CD14-positive monocyte (primary cell): Measurements from ENCODE around the gene KCNT2. TPM values are rescaled to one million over a fixed set of nuclear protein-coding genes. Genes with fewer than 3 reads are reported as not detected.

Source experiments
- DNase-seq, 3 donors: peaks; one replicate each; pipeline ENCODE4 v3.0.0-alpha.2; 2011 to 2022
- H2AFZ ChIP-seq: 2 replicates; pipeline ENCODE4 v1.6.0; 2012; ENCODE audit warnings: mild to moderate bottlenecking, low read depth, low read length, inconsistent platforms; ENCODE audit not compliant: insufficient read depth, poor library complexity, severe bottlenecking
- H3K27ac ChIP-seq, 2 donors: 1 replicate in 1 of 2; 2 replicates in 1 of 2; pipeline ENCODE4 v1.5.1; 2012 to 2013; ENCODE audit warnings: low read length in 2 of 2, control low read depth in 1 of 2, inconsistent platforms in 1 of 2, low read depth in 1 of 2, mild to moderate bottlenecking in 1 of 2
- H3K27me3 ChIP-seq, 2 donors: one replicate each; pipeline versions ENCODE4 v1.6.0 to v1.6.1; 2011 to 2013; ENCODE audit warnings: low read length in 2 of 2; ENCODE audit not compliant: control insufficient read depth in 2 of 2, insufficient read depth in 2 of 2
- H3K36me3 ChIP-seq, 2 donors: replicated peaks in 1 of 2; 1 replicate in 1 of 2; 2 replicates in 1 of 2; pipeline versions ENCODE4 v1.5.1 to v1.6.1; 2012 to 2013; ENCODE audit warnings: low read length in 2 of 2, control low read depth in 1 of 2, inconsistent platforms in 1 of 2, mild to moderate bottlenecking in 1 of 2; ENCODE audit not compliant: insufficient read depth in 2 of 2, control insufficient read depth in 1 of 2
- H3K4me1 ChIP-seq, 2 donors: 1 replicate in 1 of 2; 2 replicates in 1 of 2; pipeline versions ENCODE4 v1.5.1 to v1.6.1; 2012 to 2013; ENCODE audit warnings: low read length in 2 of 2, control low read depth in 1 of 2, inconsistent platforms in 1 of 2, mild to moderate bottlenecking in 1 of 2, moderate library complexity in 1 of 2; ENCODE audit not compliant: insufficient read depth in 2 of 2, control insufficient read depth in 1 of 2
- H3K4me2 ChIP-seq: replicated peaks from 2 replicates; pipeline ENCODE3; 2012; ENCODE audit warnings: low read length, moderate library complexity, mild to moderate bottlenecking; ENCODE audit not compliant: poor library complexity, severe bottlenecking; ENCODE audit errors: extremely low read depth
- H3K4me3 ChIP-seq, 3 experiments: fragments of 200-600 bp in 1 of 3; sonication (generic) in 1 of 3; replicated peaks in 1 of 3; 1 replicate in 2 of 3; 2 replicates in 1 of 3; pipeline ENCODE4 v1.5.1; 2011 to 2013; ENCODE audit warnings: low read length in 3 of 3, mild to moderate bottlenecking in 3 of 3, control low read depth in 2 of 3, low read depth in 2 of 3, inconsistent platforms in 1 of 3, moderate library complexity in 1 of 3
- H3K79me2 ChIP-seq: 2 replicates; pipeline ENCODE4 v1.6.0; 2012; ENCODE audit warnings: mild to moderate bottlenecking, control low read depth, inconsistent platforms, low read length, moderate library complexity; ENCODE audit not compliant: insufficient read depth
- H3K9ac ChIP-seq: 2 replicates; pipeline ENCODE4 v1.6.0; 2017; ENCODE audit warnings: low read length, mild to moderate bottlenecking; ENCODE audit not compliant: insufficient read depth, poor library complexity, severe bottlenecking
- H3K9me3 ChIP-seq, 2 donors: replicated peaks in 1 of 2; 1 replicate in 1 of 2; 2 replicates in 1 of 2; pipeline versions ENCODE4 v1.5.1 to v1.6.1; 2012 to 2013; ENCODE audit warnings: low read length in 2 of 2, control low read depth in 1 of 2; ENCODE audit not compliant: control insufficient read depth in 1 of 2, insufficient read depth in 1 of 2
- H4K20me1 ChIP-seq: 2 replicates; pipeline ENCODE4 v1.6.0; 2012; ENCODE audit warnings: mild to moderate bottlenecking, low read length, control low read depth, moderate library complexity; ENCODE audit not compliant: insufficient read depth
- H3K27ac Mint-ChIP-seq, 7 donors: one replicate each; pipeline ENCODE4 v1.8.0; 2020; ENCODE audit warnings: mild to moderate bottlenecking in 7 of 7, mixed read lengths in 7 of 7, moderate library complexity in 6 of 7, inconsistent platforms in 2 of 7
- H3K27me3 Mint-ChIP-seq, 3 donors: one replicate each; pipeline ENCODE4 v1.8.0; 2021 to 2022; ENCODE audit warnings: low read depth in 3 of 3, mild to moderate bottlenecking in 3 of 3, mixed read lengths in 3 of 3, moderate library complexity in 3 of 3, inconsistent platforms in 1 of 3
- H3K36me3 Mint-ChIP-seq, 2 donors: one replicate each; pipeline ENCODE4 v1.8.0; 2020; ENCODE audit warnings: mixed read lengths in 2 of 2, inconsistent platforms in 1 of 2, mild to moderate bottlenecking in 1 of 2
- H3K4me1 Mint-ChIP-seq: one replicate; pipeline ENCODE4 v1.8.0; 2020; ENCODE audit warnings: mild to moderate bottlenecking, mixed read lengths
- H3K4me3 Mint-ChIP-seq, 2 donors: one replicate each; pipeline ENCODE4 v1.8.0; 2020; ENCODE audit warnings: mild to moderate bottlenecking in 2 of 2, mixed read lengths in 2 of 2, moderate library complexity in 1 of 2
- H3K9me3 Mint-ChIP-seq, 7 donors: one replicate each; pipeline ENCODE4 v1.8.0; 2020 to 2022; ENCODE audit warnings: mixed read lengths in 7 of 7, mild to moderate bottlenecking in 6 of 7, moderate library complexity in 6 of 7, inconsistent platforms in 2 of 7
- WGBS: methylation state at CpG from one replicate; pipeline ENCODE4 v1.1.5; 2013; ENCODE audit warnings: missing lambda C conversion rate; ENCODE audit not compliant: insufficient coverage; 5-methylcytosine and 5-hydroxymethylcytosine counted together
- intact Hi-C, 2 donors: fragments of 100-400 bp; cut with micrococcal nuclease; formaldehyde crosslinking; loops; one replicate each; pipeline versions ENCODE4 v1.15.0 to v1.15.1; 2023
- polyA plus RNA-seq, 3 donors: library from polyadenylated mRNA; depleted of rRNA in 1 of 3; unstranded in 2 of 3; stranded (reverse) in 1 of 3; fragments of 300-500 nt in 2 of 3; fragments of >200 nt in 1 of 3; fragmentation: Illumina TruSeq in 2 of 3; gene quantifications; 1 replicate in 2 of 3; 2 replicates in 1 of 3; pipeline ENCODE4 v1.2.3, GENCODE V29; 2012 to 2021
- TF ChIP-seq, protein P1 (sequence below): fragments of 200-600 bp; IDR thresholded peaks from one replicate; pipeline ENCODE4 v1.8.0; 2022; ENCODE audit warnings: antibody characterized with exemption, mild to moderate bottlenecking

KCNT2 gene
- polyA plus RNA-seq, 3 donors: not detected

DNA sequence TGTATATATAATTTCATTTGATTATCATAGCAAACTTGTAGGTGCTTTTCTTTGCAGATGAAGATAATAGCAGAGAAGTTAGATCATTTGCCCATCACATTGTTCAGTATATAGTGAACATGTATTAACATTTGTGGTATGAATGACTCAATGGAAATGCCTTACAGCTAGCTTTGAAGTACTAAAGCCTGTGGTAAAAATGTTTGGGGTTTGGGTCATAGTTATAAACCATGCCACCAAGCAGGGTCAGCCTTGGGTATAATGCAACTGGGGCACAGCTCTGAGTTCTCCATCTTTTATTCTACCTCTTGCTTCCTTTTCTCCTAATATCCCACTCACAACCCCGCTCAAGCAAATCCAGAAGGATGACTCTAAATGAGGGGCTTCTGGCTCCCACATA is 141.6 kb downstream of the KCNT2 start:
- no peak overlapping the region for H3K9ac ChIP-seq
- H3K36me3 ChIP-seq: no peaks in the 10 kb centered on the region
- TF ChIP-seq, protein P1, sequence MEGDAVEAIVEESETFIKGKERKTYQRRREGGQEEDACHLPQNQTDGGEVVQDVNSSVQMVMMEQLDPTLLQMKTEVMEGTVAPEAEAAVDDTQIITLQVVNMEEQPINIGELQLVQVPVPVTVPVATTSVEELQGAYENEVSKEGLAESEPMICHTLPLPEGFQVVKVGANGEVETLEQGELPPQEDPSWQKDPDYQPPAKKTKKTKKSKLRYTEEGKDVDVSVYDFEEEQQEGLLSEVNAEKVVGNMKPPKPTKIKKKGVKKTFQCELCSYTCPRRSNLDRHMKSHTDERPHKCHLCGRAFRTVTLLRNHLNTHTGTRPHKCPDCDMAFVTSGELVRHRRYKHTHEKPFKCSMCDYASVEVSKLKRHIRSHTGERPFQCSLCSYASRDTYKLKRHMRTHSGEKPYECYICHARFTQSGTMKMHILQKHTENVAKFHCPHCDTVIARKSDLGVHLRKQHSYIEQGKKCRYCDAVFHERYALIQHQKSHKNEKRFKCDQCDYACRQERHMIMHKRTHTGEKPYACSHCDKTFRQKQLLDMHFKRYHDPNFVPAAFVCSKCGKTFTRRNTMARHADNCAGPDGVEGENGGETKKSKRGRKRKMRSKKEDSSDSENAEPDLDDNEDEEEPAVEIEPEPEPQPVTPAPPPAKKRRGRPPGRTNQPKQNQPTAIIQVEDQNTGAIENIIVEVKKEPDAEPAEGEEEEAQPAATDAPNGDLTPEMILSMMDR: no peak
- H3K27me3 Mint-ChIP-seq: no peaks in the 10 kb centered on the region
- no peak overlapping the region for H2AFZ ChIP-seq
- no peaks in the 10 kb centered on the region for H3K36me3 Mint-ChIP-seq
- no peak overlapping the region for H3K4me2 ChIP-seq
- H3K4me3 Mint-ChIP-seq: no peak overlapping the region
- no peak overlapping the region for H3K27ac Mint-ChIP-seq
- H3K4me3 ChIP-seq: no peak overlapping the region
- no peaks in the 10 kb centered on the region for H3K27me3 ChIP-seq
- H3K4me1 Mint-ChIP-seq: no peaks in the 10 kb centered on the region
- no peak overlapping the region for H3K27ac ChIP-seq
- no peaks in the 10 kb centered on the region for H4K20me1 ChIP-seq
- no peaks in the 10 kb centered on the region for H3K4me1 ChIP-seq
- intact Hi-C loops: no loop called here
- no peaks in the 10 kb centered on the region for H3K9me3 ChIP-seq
- H3K9me3 Mint-ChIP-seq: peaks cover 0 to 2% (median 0%) of the 10 kb centered on the region in 7 donors
- DNase-seq: no peak
- no peaks in the 10 kb centered on the region for H3K79me2 ChIP-seq
- WGBS: 100% methylated on average over 1 of the region's 1 CpG

DNA sequence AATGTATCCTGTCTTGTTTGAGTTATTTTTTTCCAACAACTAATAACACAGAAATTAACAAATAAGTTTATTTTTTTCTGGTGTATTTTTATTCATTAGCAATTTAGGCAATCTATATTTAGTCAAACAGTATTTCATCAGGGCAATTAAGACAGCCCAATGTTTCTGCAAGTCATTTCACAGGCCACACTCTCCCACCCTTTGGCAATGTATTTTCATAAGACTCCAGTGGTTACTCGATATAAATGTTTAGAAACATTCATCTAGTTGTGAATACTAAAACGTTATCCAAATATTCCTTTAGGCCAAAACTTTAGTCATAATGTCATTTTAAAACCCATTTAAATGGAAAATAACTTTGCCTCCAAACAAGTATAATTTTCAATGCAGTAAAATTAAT is 142.1 kb downstream of the KCNT2 start:
- intact Hi-C loops: no loop called here
- Histone ChIP-seq H3K79me2 (no peaks in the 10 kb centered on the region), H3K27me3 (no peaks in the 10 kb centered on the region), H3K9me3 (no peaks in the 10 kb centered on the region), H3K27ac (no peak overlapping the region), H2AFZ (no peak overlapping the region), H3K4me1 (no peaks in the 10 kb centered on the region), H3K4me2 (no peak overlapping the region), H3K36me3 (no peaks in the 10 kb centered on the region), H3K4me3 (no peak overlapping the region), H3K9ac (no peak overlapping the region), H4K20me1 (no peaks in the 10 kb centered on the region)
- TF ChIP-seq, protein P1: no peak
- DNase-seq: no peak
- peaks cover 0 to 2% (median 0%) of the 10 kb centered on the region in 7 donors for H3K9me3 Mint-ChIP-seq
- no peaks in the 10 kb centered on the region for H3K36me3 Mint-ChIP-seq
- H3K27ac Mint-ChIP-seq: no peak overlapping the region
- no peaks in the 10 kb centered on the region for H3K4me1 Mint-ChIP-seq
- no peak overlapping the region for H3K4me3 Mint-ChIP-seq
- WGBS: no CpG with 5 or more reads among the region's 2 CpGs
- H3K27me3 Mint-ChIP-seq: no peaks in the 10 kb centered on the region
